ENCODE data around the gene SMCO2. TPM values are rescaled to one million over a fixed set of nuclear protein-coding genes. Genes with fewer than 3 reads are reported as not detected.

Gene SMCO2
- total and polyA plus RNA-seq, 2 experiments from 2014 or later: not detected

- peaks cover 48% of the 10 kb centered on the region for H3K79me2 ChIP-seq
- peaks cover 16% of the 10 kb centered on the region for H3K4me1 ChIP-seq (ENCODE audit: insufficient read depth)
- H3K36me3 ChIP-seq (replicated peaks; ENCODE audit: insufficient read depth, low read depth): no peaks in the 10 kb centered on the region
- DNase-seq (ENCODE audit: low spot score): no peak
- H3K27me3 ChIP-seq: no peaks in the 10 kb centered on the region
- H3K9me3 ChIP-seq (ENCODE audit: low read depth): no peaks in the 10 kb centered on the region
- peak overlapping the region; percentile 39 for H2AFZ ChIP-seq
- H4K20me1 ChIP-seq (ENCODE audit: insufficient read depth, poor library complexity, severe bottlenecking): no peaks in the 10 kb centered on the region
- H3K4me2 ChIP-seq: peak overlapping the region; percentile 84
- no peaks in the 10 kb centered on the region for H3K9me2 ChIP-seq (replicated peaks; ENCODE audit: insufficient read depth)
- under 1% methylated on average over 8 of the region's 8 CpGs for WGBS (ENCODE audit: low lambda C conversion rate, missing lambda C conversion rate)
- H3K27ac ChIP-seq: peak overlapping the region; percentile 89
- TF ChIP-seq CTCF (IDR thresholded peaks at IDR 0.05; ENCODE audit: poor library complexity): no peak
- no peak for TF ChIP-seq EZH2 (IDR thresholded peaks at IDR 0.05; ENCODE audit: borderline replicate concordance)
- TF ChIP-seq EZH2phosphoT487 (IDR thresholded peaks at IDR 0.05; ENCODE audit: low read depth, severe bottlenecking, unreplicated experiment): no peak
- peak overlapping the region; percentile 81 for H3K4me3 ChIP-seq
These were observed 77.9 kb downstream of the SMCO2 start for GRCh38 chr12:27524494-27524835.

GRCh38 chr12:27524839-27525753, 78.6 kb downstream of the SMCO2 start:
- H3K36me3 ChIP-seq (replicated peaks; ENCODE audit: insufficient read depth, low read depth): no peaks in the 10 kb centered on the region
- H2AFZ ChIP-seq: peak overlapping the region; percentile 39
- peaks cover 53% of the 10 kb centered on the region for H3K79me2 ChIP-seq
- H3K4me3 ChIP-seq: peak overlapping the region; percentile 81
- peak; percentile 47 for DNase-seq (ENCODE audit: low spot score)
- H3K9me2 ChIP-seq (replicated peaks; ENCODE audit: insufficient read depth): no peaks in the 10 kb centered on the region
- WGBS (ENCODE audit: low lambda C conversion rate, missing lambda C conversion rate): under 1% methylated on average over 16 of the region's 16 CpGs
- H3K27me3 ChIP-seq: no peaks in the 10 kb centered on the region
- H3K4me2 ChIP-seq: peak overlapping the region; percentile 84
- no peaks in the 10 kb centered on the region for H4K20me1 ChIP-seq (ENCODE audit: insufficient read depth, poor library complexity, severe bottlenecking)
- TF ChIP-seq CTCF (IDR thresholded peaks at IDR 0.05; ENCODE audit: poor library complexity): peak; percentile 20
- TF ChIP-seq EZH2phosphoT487 (IDR thresholded peaks at IDR 0.05; ENCODE audit: low read depth, severe bottlenecking, unreplicated experiment): no peak
- H3K27ac ChIP-seq: peak overlapping the region; percentile 89
- H3K9me3 ChIP-seq (ENCODE audit: low read depth): no peaks in the 10 kb centered on the region
- peaks cover 16% of the 10 kb centered on the region for H3K4me1 ChIP-seq (ENCODE audit: insufficient read depth)

GRCh38 chr12:27527512-27527911, 81.0 kb downstream of the SMCO2 start:
- Histone ChIP-seq H3K4me3 (no peak overlapping the region), H3K4me1 (ENCODE audit: insufficient read depth) (peaks cover 14% of the 10 kb centered on the region), H3K9me2 (replicated peaks; ENCODE audit: insufficient read depth) (no peaks in the 10 kb centered on the region), H3K79me2 (peaks cover 77% of the 10 kb centered on the region), H4K20me1 (ENCODE audit: insufficient read depth, poor library complexity, severe bottlenecking) (peaks cover 6% of the 10 kb centered on the region), H3K27me3 (no peaks in the 10 kb centered on the region), H3K27ac (no peak overlapping the region), H3K4me2 (no peak overlapping the region), H3K9me3 (ENCODE audit: low read depth) (no peaks in the 10 kb centered on the region), H3K36me3 (replicated peaks; ENCODE audit: insufficient read depth, low read depth) (no peaks in the 10 kb centered on the region), H2AFZ (no peak overlapping the region)
- no peak for TF ChIP-seq EZH2phosphoT487 (IDR thresholded peaks at IDR 0.05; ENCODE audit: low read depth, severe bottlenecking, unreplicated experiment)
- no peak for TF ChIP-seq EZH2 (IDR thresholded peaks at IDR 0.05; ENCODE audit: borderline replicate concordance)
- no peak for TF ChIP-seq CTCF (IDR thresholded peaks at IDR 0.05; ENCODE audit: poor library complexity)
- DNase-seq (ENCODE audit: low spot score): no peak
- 95% methylated on average over 9 of the region's 9 CpGs for WGBS (ENCODE audit: low lambda C conversion rate, missing lambda C conversion rate)
